ENCODE data around the gene PEX5L.

DNA sequence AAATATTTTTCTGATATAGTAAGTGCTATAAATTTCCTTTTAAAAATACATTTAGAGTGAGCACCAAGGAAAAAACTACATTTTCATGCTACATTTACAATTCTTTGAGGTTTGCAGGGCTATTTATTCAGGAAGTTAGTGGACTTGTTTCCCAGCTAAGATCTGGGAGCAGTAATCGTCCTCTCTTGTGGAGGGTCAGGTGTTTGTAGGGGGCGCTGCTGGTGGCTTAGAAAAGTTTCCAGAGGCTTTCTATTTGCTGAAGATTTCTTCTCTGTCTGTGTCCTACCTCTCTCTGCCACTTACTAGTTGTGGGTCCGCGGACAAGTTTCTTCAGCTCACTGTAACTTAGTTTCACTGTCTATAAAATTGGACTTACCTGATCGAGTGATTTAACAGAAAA, 163.9 kb downstream of the PEX5L start:
- TF ChIP-seq, protein P1, sequence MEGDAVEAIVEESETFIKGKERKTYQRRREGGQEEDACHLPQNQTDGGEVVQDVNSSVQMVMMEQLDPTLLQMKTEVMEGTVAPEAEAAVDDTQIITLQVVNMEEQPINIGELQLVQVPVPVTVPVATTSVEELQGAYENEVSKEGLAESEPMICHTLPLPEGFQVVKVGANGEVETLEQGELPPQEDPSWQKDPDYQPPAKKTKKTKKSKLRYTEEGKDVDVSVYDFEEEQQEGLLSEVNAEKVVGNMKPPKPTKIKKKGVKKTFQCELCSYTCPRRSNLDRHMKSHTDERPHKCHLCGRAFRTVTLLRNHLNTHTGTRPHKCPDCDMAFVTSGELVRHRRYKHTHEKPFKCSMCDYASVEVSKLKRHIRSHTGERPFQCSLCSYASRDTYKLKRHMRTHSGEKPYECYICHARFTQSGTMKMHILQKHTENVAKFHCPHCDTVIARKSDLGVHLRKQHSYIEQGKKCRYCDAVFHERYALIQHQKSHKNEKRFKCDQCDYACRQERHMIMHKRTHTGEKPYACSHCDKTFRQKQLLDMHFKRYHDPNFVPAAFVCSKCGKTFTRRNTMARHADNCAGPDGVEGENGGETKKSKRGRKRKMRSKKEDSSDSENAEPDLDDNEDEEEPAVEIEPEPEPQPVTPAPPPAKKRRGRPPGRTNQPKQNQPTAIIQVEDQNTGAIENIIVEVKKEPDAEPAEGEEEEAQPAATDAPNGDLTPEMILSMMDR (IDR thresholded peaks at IDR 0.05), result no peak
- no peak for TF ChIP-seq POLR2A (IDR thresholded peaks at IDR 0.05)
